Hematopoietic multipotent progenitor cell treated with erythropoietin and hydrocortisone succinate and interleukin-3 and kit ligand, for 17 days (in vitro differentiated cells): ENCODE measurements around the gene MOB3A.
"Not testable (repeated sequence)": the region's sequence is repeated elsewhere in the genome, so short reads cannot be mapped to it uniquely, and the experiment has no call there.

Experiments used
- DNase-seq: peaks from one replicate; pipeline ENCODE4 v3.0.0-alpha.2; 2015; ENCODE audit warnings: low spot score

The MOB3A gene

DNA sequence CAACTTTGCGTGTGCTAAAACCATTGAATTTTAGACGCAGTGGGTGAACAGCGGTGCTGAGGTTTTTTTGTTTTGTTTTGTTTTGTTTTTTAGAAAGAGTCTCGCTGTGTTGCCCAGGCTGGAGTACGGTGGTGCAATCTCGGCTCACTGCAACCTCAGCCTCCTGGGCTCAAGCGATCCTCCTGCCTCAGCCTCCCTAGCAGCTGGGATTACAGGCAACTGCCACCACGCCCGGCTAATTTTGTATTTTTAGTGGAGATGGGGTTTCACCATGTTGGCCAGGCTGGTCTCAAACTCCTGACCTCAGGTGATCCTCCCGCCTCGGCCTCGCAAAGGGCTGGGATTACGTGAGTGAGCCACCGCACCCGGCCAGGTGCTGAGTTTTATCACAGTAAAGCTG is 61.9 kb downstream of the MOB3A start:
- not testable (repeated sequence) for DNase-seq

DNA sequence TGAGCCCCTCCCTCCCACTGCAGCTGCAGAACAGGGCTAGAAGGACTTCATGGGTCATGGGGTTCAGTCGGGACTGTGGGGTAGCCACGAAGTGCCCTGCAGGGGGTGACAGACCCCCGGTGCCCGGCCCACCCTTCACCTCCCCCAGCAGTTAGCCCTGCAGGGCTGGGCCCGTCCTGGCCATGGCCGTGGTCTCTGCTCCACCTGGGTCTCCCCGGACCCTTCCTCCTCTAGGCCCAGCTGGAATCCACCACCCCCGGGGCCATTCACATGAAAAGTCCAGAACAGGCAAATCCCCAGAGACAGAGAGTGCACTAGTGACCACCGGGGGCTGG is 62.3 kb downstream of the MOB3A start:
- DNase-seq, result no peak

DNA sequence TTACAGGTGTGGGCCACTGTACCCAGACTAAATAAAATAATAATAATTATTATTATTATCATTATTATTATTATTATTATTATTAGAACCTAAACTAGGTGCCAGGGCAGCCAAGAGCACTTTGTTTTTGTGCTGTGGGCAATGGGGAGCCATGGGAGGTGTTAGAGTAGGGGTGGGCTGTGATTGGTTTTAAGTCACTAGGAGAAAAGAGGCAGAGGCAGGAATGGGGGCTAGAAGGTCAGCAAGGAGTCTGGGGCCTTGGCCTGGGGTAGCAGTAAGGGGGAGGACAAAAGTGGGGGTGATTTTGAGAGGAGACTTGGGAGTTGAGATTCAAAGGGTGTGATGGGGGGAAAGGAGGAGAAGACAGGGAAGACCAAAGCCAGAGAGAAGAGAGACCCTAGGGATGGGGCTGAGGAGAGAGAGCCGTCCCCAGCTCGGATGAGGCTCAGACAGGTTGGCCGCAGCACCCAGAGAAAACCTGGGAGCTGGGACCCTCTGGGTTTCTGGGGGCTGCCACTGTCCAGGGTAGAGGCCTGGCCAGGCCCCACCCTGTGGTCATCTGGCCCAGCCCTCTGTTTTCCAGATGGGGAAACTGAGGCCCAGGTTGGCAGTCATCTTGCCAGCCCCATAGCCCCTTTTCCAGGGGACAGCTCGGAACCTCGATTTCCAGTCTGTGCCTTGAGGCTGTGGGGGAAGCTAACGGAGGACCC is 62.9 kb downstream of the MOB3A start:
- DNase-seq, result no peak

DNA sequence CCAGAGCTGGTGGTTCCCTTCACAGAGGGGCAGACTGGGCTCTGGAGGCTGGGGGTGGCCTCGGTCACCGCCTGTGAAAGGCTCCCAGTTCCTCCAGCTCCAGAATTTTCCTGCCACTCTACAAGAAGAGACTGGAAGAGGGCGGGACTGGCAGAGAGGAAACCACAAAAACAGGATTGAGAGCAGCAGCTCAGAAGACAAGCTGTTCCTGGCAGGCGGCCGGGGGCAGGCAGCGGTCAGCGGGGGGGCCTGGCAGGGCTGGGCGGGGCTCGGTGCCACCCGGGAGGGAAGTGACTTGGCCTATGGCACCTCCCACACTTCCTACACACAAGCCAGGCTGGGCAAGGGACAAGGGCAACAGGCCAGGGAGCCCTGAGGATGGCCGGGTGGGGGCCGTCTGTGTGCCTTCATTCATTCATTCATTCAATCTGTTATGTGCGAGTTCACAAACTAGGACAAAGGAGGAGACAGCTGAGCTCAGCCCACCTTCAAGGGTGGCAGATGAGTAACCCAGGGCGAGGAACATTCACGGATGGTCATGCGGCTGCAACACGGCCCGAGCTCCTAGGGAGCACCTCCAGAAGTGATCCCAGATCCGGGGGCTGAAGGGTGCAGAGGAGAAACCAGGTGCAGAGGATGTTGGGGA is 63.7 kb downstream of the MOB3A start:
- DNase-seq, result no peak

DNA sequence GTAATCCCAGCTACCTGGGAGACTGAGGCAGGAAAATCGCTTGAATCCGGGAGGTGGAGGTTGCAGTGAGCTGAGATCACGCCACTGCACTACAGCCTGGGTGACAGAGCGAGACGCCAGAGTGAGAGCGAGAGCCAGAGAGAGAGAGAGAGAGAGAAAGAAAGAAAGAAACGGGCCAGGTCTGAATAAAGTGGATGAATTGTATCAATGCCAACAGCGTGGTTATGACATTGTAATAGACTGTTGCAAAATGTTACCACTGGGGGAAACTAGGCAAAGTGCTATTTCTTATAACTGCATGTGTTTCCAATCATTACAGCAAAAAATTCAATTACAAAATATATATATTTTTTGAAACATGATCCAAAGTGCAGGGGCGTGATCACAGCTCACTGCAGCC is 68.8 kb downstream of the MOB3A start:
- no peak for DNase-seq

DNA sequence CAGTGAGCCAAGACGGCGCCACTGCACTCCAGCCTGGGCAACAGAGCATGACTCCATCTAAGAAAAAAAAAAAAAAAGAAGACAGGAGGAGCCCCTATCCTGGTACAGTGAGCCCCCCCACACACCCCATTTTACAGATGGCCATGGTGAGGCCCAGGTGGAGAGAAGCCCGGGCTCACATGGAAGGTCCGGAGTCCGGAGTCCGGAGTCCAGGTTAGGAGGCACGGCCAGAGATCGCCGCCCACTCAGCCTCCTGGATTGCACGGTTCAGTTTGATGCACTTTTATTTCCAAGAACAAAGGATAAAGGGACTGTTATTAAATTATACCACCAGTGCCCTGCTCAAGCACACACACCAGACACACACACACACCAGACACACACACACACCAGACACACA is 69.4 kb downstream of the MOB3A start:
- no peak for DNase-seq

DNA sequence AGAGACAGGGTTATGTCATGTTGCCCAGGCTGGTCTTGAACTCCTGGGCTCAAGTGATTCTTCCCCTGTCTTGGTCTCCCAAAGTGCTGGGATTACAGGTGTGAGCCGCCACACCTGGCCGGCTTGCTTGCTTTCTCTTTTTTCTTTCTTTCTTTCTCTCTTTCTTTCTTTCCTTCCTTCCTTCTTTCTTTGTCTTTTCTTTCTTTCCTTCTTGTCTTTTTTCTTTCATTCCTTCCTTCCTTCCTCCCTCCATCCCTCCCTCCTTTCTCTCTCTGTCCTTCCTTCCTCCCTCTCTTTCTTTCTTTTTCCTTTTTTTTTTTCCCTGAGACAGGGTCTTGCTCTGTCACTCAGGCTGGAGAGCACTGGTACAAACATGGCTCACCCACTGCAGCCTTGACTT is 73.8 kb downstream of the MOB3A start:
- DNase-seq, result no peak

DNA sequence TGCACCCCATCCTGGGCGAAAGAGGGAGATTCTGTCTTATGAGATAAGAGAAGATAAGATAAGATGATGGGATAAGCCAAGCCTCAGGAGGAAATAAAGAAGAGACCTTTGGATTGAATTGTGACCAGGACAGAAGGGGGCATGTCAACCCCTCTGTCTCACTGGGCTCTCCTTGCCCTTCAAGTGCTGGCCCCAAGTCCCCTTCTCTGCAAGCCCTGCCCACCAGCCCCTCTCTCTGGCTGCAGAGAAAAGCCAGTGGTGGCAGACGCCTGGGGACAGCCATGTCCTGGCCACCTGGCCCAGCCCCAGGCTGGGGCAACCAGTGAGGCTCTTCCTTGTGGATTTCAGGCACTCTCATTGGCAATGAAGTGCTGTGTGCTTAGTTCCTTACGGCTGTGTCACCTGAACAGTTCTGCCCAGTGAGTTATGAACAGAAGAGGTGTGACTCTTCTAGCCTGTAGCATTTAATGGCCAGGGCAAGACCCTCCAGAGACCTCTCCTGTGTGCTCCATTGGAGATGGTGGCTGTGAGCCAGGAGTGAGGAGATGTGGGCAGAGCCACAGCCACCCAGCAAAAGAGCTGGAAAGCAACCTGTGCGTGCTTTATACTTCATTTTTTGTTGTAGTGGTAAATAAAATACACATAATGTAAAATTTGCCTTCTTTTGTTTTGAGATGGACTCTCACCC is 74.5 kb downstream of the MOB3A start:
- no peak for DNase-seq
